CD1c-positive myeloid dendritic cell (primary cell): ENCODE measurements around the gene CAMLG.

Experiments used
- DNase-seq: peaks from one replicate; pipeline ENCODE4 v3.0.0-alpha.2; 2016; ENCODE audit errors: extremely low spot score

CAMLG gene

GRCh38 chr5:134777366-134777765 is 39.0 kb downstream of the CAMLG start:
- no peak for DNase-seq

GRCh38 chr5:134784241-134784920 is 46.0 kb downstream of the CAMLG start:
- DNase-seq: no peak

GRCh38 chr5:134784946-134785620 is 46.7 kb downstream of the CAMLG start:
- no peak for DNase-seq

- no peak for DNase-seq
Observed at GRCh38 chr5:134787692-134788091, 49.3 kb downstream of the CAMLG start.

- DNase-seq: no peak
Observed at GRCh38 chr5:134791580-134791979, 53.2 kb downstream of the CAMLG start.

- DNase-seq: no peak
Observed at GRCh38 chr5:134792286-134792685, 53.9 kb downstream of the CAMLG start.

- DNase-seq: no peak
Observed at GRCh38 chr5:134793111-134793510, 54.8 kb downstream of the CAMLG start.

- no peak for DNase-seq
Observed at GRCh38 chr5:134794082-134794481, 55.7 kb downstream of the CAMLG start.

- no peak for DNase-seq
Observed at GRCh38 chr5:134794819-134795218, 56.5 kb downstream of the CAMLG start.

GRCh38 chr5:134798468-134798867 is 60.1 kb downstream of the CAMLG start:
- DNase-seq: no peak
